HUES6 (cell line): Measurements from ENCODE around the gene CBARP.

ENCODE experiments used
- H3K27ac ChIP-seq: 2 replicates; pipeline ENCODE4 v1.7.0; 2013; ENCODE audit warnings: low read depth, mild to moderate bottlenecking, low read length, inconsistent platforms
- H3K27me3 ChIP-seq: 2 replicates; pipeline ENCODE4 v1.6.1; 2013; ENCODE audit warnings: low read length; ENCODE audit not compliant: control insufficient read depth, insufficient read depth
- H3K36me3 ChIP-seq: 2 replicates; pipeline ENCODE4 v1.6.1; 2013; ENCODE audit warnings: low read length; ENCODE audit not compliant: control insufficient read depth, insufficient read depth
- H3K4me1 ChIP-seq: 2 replicates; pipeline ENCODE4 v1.6.1; 2013; ENCODE audit warnings: low read length; ENCODE audit not compliant: control insufficient read depth, insufficient read depth
- H3K4me3 ChIP-seq: 2 replicates; pipeline ENCODE4 v1.5.1; 2013; ENCODE audit warnings: low read depth, low read length
- H3K9ac ChIP-seq: one replicate; pipeline ENCODE4 v1.6.1; 2013; ENCODE audit warnings: mild to moderate bottlenecking, low read length
- H3K9me3 ChIP-seq: 2 replicates; pipeline ENCODE4 v1.6.1; 2013; ENCODE audit warnings: low read depth, low read length; ENCODE audit not compliant: control insufficient read depth, insufficient read depth

The CBARP gene

DNA sequence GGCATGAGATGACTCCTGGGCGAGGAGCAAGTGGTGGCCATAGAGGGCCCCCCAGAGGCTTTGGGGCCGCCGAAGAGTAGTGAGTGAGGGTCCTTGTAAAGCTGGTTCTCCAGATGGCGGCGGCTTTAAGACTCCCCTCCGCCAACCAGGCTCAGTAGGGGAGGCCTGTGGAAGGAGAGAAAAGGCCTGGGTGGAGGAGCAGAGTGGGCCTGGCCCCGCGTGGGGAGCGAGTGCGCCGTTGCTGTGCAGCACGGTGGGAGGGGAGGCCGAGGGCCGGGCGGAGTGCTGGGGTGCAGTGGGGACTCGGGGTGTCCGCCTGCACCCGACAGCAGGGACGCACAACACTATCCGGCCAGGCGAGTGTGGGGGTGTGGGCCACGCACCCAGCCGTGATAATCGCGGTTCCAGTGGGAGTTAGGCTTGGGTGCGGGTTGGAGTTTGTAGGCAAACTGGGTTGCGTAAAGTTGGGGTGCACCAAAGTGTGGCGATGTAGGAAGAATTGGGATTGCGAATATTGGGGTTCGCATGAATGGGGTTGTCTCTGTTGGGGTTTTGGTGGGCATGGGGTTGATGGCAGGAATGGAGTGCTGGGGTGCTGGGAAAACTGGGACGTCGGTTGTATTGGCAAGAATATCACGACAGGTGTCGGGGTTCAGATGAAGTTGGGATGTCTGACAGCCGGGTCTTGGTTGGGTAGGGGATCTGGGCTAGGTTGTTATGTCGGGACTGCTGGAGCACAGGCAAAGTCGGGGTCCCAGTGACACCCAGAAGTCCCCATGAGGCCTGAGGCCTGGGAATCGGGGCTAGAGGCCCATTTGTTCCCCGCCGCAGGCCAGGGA is 30.6 kb upstream of the CBARP start:
- H3K4me3 ChIP-seq: peak overlapping the region; percentile 75
- H3K9ac ChIP-seq: peak overlapping the region; percentile 30
- H3K27ac ChIP-seq: no peak overlapping the region
- peaks cover 12% of the 10 kb centered on the region for H3K27me3 ChIP-seq
- H3K36me3 ChIP-seq: peaks cover 31% of the 10 kb centered on the region
- H3K9me3 ChIP-seq: no peaks in the 10 kb centered on the region
- H3K4me1 ChIP-seq: peaks cover 48% of the 10 kb centered on the region

- peaks cover 23% of the 10 kb centered on the region for H3K36me3 ChIP-seq
- H3K9ac ChIP-seq: peak overlapping the region; percentile 30
- no peak overlapping the region for H3K27ac ChIP-seq
- H3K4me3 ChIP-seq: peak overlapping the region; percentile 75
- peaks cover 54% of the 10 kb centered on the region for H3K4me1 ChIP-seq
- peaks cover 12% of the 10 kb centered on the region for H3K27me3 ChIP-seq
- no peaks in the 10 kb centered on the region for H3K9me3 ChIP-seq
Observed at GRCh38 chr19:1267477-1268225, 29.8 kb upstream of the CBARP start.

- Histone ChIP-seq H3K4me3 (peak overlapping the region; percentile 75), H3K9ac (peak overlapping the region; percentile 35), H3K27ac (no peak overlapping the region; the same call in 1 of the 2 replicates), H3K4me1 (peaks cover 60% of the 10 kb centered on the region), H3K9me3 (no peaks in the 10 kb centered on the region), H3K27me3 (peaks cover 12% of the 10 kb centered on the region), H3K36me3 (peaks cover 17% of the 10 kb centered on the region)
Observed at GRCh38 chr19:1266916-1267476, 29.2 kb upstream of the CBARP start.

DNA sequence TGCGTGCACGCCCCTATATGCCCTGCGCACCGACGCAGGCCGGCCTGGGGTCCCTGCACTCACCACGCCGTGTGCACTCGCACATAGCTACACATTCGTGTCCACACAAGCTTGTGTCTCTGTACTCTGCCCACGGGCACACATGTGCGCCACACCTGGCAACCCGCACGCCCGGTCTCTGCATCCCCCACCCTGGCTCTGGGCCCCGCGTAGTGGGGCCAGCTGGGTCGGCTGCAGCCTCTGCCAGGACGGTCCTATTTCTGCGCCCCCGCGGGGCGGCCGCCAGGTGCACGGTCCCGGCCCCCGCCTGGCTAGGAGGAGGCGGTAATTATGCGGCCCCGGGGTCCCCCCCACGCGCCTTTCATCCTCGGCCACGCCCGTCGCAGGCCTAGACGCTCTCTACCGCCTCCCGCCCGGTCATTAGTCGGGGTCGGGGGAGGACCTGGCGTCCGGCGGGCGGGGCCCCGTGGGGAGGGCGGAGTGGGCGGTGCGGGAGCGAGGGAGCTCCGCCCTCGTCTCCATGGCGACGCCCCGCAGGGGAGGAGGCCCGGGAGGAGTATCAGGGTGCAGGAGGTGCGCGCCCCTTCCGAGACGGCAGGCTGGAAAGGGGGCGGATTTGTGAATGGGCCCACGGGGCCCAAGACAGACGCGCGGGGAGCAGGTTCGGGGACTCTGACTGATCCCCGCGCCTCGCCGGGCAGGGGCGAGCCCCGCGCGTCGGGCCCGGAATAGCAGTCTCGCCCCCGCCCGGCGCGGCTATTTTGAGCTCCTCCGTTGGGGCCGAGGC is 28.5 kb upstream of the CBARP start:
- peak overlapping the region; percentile 89 for H3K9ac ChIP-seq
- peaks cover 65% of the 10 kb centered on the region for H3K4me1 ChIP-seq
- H3K27me3 ChIP-seq: peaks cover 12% of the 10 kb centered on the region
- no peaks in the 10 kb centered on the region for H3K9me3 ChIP-seq
- H3K4me3 ChIP-seq: peak overlapping the region; percentile 75
- peaks cover 10% of the 10 kb centered on the region for H3K36me3 ChIP-seq
- peak overlapping the region; percentile 79; the same call in 1 of the 2 replicates for H3K27ac ChIP-seq

DNA sequence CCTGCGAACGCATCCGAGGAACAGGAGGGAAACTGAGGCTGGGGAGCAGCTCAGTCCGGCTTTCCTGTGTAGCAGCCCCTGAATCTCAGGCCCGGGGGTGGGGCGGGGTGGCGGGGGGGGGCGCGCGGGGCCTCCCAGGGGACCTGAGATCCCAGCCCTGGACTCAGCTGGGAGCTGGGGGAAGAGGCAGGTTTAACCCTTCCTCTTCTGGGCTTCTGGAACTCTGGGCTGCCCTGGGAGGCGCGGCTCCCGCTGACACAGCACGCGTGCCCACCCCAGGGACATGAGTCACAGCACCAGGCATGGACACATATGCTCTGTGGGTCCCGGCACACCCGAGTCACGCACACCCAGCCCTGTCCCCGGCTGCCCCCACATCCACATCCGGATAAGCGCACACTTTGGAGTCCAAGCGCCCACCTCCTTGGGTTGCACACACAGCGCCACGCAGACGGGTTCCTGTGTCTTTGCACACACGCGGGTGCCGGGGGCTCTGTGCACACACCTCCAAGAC is 27.9 kb upstream of the CBARP start:
- Histone ChIP-seq H3K4me3 (peak overlapping the region; percentile 75), H3K4me1 (peaks cover 59% of the 10 kb centered on the region), H3K9ac (peak overlapping the region; percentile 89), H3K36me3 (peaks cover 3% of the 10 kb centered on the region), H3K27me3 (peaks cover 12% of the 10 kb centered on the region), H3K27ac (peak overlapping the region; percentile 79; the same call in 1 of the 2 replicates), H3K9me3 (no peaks in the 10 kb centered on the region)

GRCh38 chr19:1264801-1265614 is 27.2 kb upstream of the CBARP start:
- Histone ChIP-seq H3K4me3 (peak overlapping the region; percentile 17), H3K27me3 (peaks cover 12% of the 10 kb centered on the region), H3K36me3 (0 out of 2 replicates have a peak, but pooled peaks cover under 1% of the 10 kb centered on the region), H3K4me1 (peaks cover 60% of the 10 kb centered on the region), H3K9ac (peak overlapping the region; percentile 58), H3K27ac (peak overlapping the region; percentile 12; the same call in 1 of the 2 replicates), H3K9me3 (no peaks in the 10 kb centered on the region)

- Histone ChIP-seq H3K9me3 (no peaks in the 10 kb centered on the region), H3K4me3 (0 out of 2 replicates have a peak overlapping the region, but pooled peaks have one; percentile 80), H3K9ac (peak overlapping the region; percentile 38), H3K4me1 (peaks cover 67% of the 10 kb centered on the region), H3K36me3 (peaks cover 3% of the 10 kb centered on the region; the same call in 1 of the 2 replicates), H3K27me3 (peaks cover 12% of the 10 kb centered on the region), H3K27ac (no peak overlapping the region)
Observed at GRCh38 chr19:1263188-1263587, 25.4 kb upstream of the CBARP start.

DNA sequence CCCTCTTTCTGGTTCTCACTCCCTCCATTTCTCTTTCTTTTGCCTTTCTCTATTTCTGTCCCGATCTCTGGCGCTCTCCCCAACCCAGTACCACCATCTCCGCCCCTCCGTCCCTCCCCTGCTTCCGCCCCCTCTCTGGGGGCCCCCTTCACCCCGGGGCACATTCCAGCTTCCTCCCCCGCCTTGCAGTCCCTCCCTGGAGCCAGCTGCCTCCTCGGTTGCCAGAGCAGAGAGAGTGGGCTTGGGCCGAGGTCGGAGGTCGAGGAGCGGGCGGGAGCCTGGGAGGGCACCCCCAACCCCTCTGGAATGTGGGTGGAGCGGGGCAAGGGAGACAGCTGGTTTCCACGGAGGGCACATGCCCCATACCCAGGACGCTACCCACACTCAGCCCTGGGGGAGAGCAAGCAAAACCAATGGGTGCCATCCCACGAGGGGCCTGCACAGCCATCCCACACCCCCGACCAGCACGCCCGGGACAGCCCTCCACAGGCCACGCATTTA is 24.9 kb upstream of the CBARP start:
- Histone ChIP-seq H3K27me3 (peaks cover 7% of the 10 kb centered on the region), H3K9ac (peak overlapping the region; percentile 38), H3K4me1 (peaks cover 67% of the 10 kb centered on the region), H3K36me3 (peaks cover 8% of the 10 kb centered on the region), H3K4me3 (peak overlapping the region; percentile 80), H3K27ac (peak overlapping the region; percentile 61; the same call in 1 of the 2 replicates), H3K9me3 (no peaks in the 10 kb centered on the region)

GRCh38 chr19:1261798-1262622 is 24.2 kb upstream of the CBARP start:
- peak overlapping the region; percentile 80 for H3K4me3 ChIP-seq
- H3K4me1 ChIP-seq: peaks cover 66% of the 10 kb centered on the region
- H3K27me3 ChIP-seq: peaks cover under 1% of the 10 kb centered on the region; the same call in 1 of the 2 replicates
- no peaks in the 10 kb centered on the region for H3K9me3 ChIP-seq
- H3K36me3 ChIP-seq: peaks cover 15% of the 10 kb centered on the region
- peak overlapping the region; percentile 83 for H3K9ac ChIP-seq
- peak overlapping the region; percentile 86; the same call in 1 of the 2 replicates for H3K27ac ChIP-seq
